BLaER1 treated with 17β-estradiol and CSF1 and Interleukin-3, amounts not matched to agents 10 nM and 100 nM (cell line): Measurements from ENCODE around the gene ACAD8.
"Not testable (repeated sequence)": the region's sequence is repeated elsewhere in the genome, so short reads cannot be mapped to it uniquely, and the experiment has no call there.

Experiments used
- H3K27ac ChIP-seq, 11 experiments: shearing (Covaris generic); formaldehyde crosslinking; 2 replicates each; pipeline ENCODE4 v1.8.1; 2022
- H3K27me3 ChIP-seq, 11 experiments: shearing (Covaris generic); formaldehyde crosslinking; 2 replicates each; pipeline ENCODE4 v1.8.1; 2022
- H3K36me3 ChIP-seq, 11 experiments: shearing (Covaris generic); formaldehyde crosslinking; 2 replicates each; pipeline ENCODE4 v1.8.1; 2022
- H3K4me1 ChIP-seq, 10 experiments: shearing (Covaris generic); formaldehyde crosslinking; 2 replicates each; pipeline ENCODE4 v1.8.1; 2022
- H3K4me2 ChIP-seq, 11 experiments: shearing (Covaris generic); formaldehyde crosslinking; 2 replicates each; pipeline ENCODE4 v1.8.1; 2022
- H3K4me3 ChIP-seq, 10 experiments: shearing (Covaris generic); formaldehyde crosslinking; 2 replicates each; pipeline ENCODE4 v1.8.1; 2022
- H3K9ac ChIP-seq, 11 experiments: shearing (Covaris generic); formaldehyde crosslinking; 2 replicates each; pipeline ENCODE4 v1.8.1; 2022
- H3K9me3 ChIP-seq, 11 experiments: shearing (Covaris generic); formaldehyde crosslinking; replicated peaks in 1 of 11; 2 replicates each; pipeline ENCODE4 v1.8.1; 2022
- H4K20me1 ChIP-seq, 11 experiments: shearing (Covaris generic); formaldehyde crosslinking; 2 replicates each; pipeline ENCODE4 v1.8.1; 2022
- Cebpa-rat ChIP-seq, 11 experiments: shearing (Covaris generic); IDR thresholded peaks; 2 replicates each; pipeline ENCODE4 v1.8.1; 2022

Gene ACAD8

GRCh38 chr11:134275534-134276395 lies 22.4 kb downstream of the ACAD8 start, which contains the start of gene GLB1L3:
Gene GLB1L3 (plus strand): TSS chr11:134276379. CDS start chr11:134276741, 362 bp downstream.
- Histone ChIP-seq H3K27ac (no peak within 1 kb of the TSS), H3K4me3 (peak within 1 kb of the TSS; percentile 53 to 69 (median 60)), H3K27me3 (peaks cover 84 to 96% (median 86%) of the 10 kb centered on the region in 11 experiments), H3K36me3 (0 out of 22 replicates have a peak, but pooled peaks cover 0 to 3% (median 0%) of the 10 kb centered on the region in 11 experiments), H3K9ac (peak within 1 kb of the TSS in 9 of 11 experiments; percentile 13 to 59 (median 48); a peak in 16 of 22 replicates), H3K4me1 (peaks cover 22 to 40% (median 28%) of the 10 kb centered on the region in 10 experiments; a peak in 19 of 20 replicates), H4K20me1 (peaks cover 0 to 45% (median 31%) of the 10 kb centered on the region in 11 experiments; a peak in 18 of 22 replicates), H3K9me3 (peaks cover 6 to 13% (median 7%) of the 10 kb centered on the region in 11 experiments; a peak in 19 of 22 replicates), H3K4me2 (peak within 1 kb of the TSS; percentile 89 to 98 (median 95))
- TF ChIP-seq Cebpa-rat (IDR thresholded peaks at IDR 0.05): no peak

- Histone ChIP-seq H4K20me1 (peaks cover 0 to 45% (median 31%) of the 10 kb centered on the region in 11 experiments; a peak in 18 of 22 replicates), H3K4me2 (peak overlapping the region; percentile 89 to 98 (median 95)), H3K9me3 (peaks cover 6 to 13% (median 7%) of the 10 kb centered on the region in 11 experiments; a peak in 19 of 22 replicates), H3K4me1 (peaks cover 22 to 39% (median 28%) of the 10 kb centered on the region in 10 experiments; a peak in 19 of 20 replicates), H3K27me3 (peaks cover 82 to 93% (median 83%) of the 10 kb centered on the region in 11 experiments), H3K4me3 (peak overlapping the region; percentile 53 to 69 (median 60)), H3K27ac (no peak overlapping the region), H3K36me3 (0 out of 22 replicates have a peak, but pooled peaks cover 0 to 3% (median 0%) of the 10 kb centered on the region in 11 experiments), H3K9ac (peak overlapping the region in 9 of 11 experiments; percentile 13 to 59 (median 48); a peak in 16 of 22 replicates)
- TF ChIP-seq Cebpa-rat (IDR thresholded peaks at IDR 0.05): no peak
Observed at GRCh38 chr11:134276396-134277182, 23.2 kb downstream of the ACAD8 start.

GRCh38 chr11:134277183-134278001 lies 24.0 kb downstream of the ACAD8 start:
- H3K4me3 ChIP-seq: peak overlapping the region; percentile 53 to 69 (median 60)
- peaks cover 6 to 13% (median 7%) of the 10 kb centered on the region in 11 experiments; a peak in 19 of 22 replicates for H3K9me3 ChIP-seq
- peaks cover 74 to 85% (median 75%) of the 10 kb centered on the region in 11 experiments for H3K27me3 ChIP-seq
- H3K36me3 ChIP-seq: 0 out of 22 replicates have a peak, but pooled peaks cover 0 to 3% (median 0%) of the 10 kb centered on the region in 11 experiments
- TF ChIP-seq Cebpa-rat (IDR thresholded peaks at IDR 0.05): no peak
- H4K20me1 ChIP-seq: peaks cover 0 to 45% (median 31%) of the 10 kb centered on the region in 11 experiments; a peak in 18 of 22 replicates
- peaks cover 22 to 39% (median 28%) of the 10 kb centered on the region in 10 experiments; a peak in 19 of 20 replicates for H3K4me1 ChIP-seq
- no peak overlapping the region for H3K27ac ChIP-seq
- H3K4me2 ChIP-seq: peak overlapping the region; percentile 89 to 98 (median 95)
- peak overlapping the region in 6 of 11 experiments; percentile 45 to 59 (median 48); a peak in 7 of 22 replicates for H3K9ac ChIP-seq

- no peak overlapping the region for H3K27ac ChIP-seq
- H3K36me3 ChIP-seq: 0 out of 22 replicates have a peak, but pooled peaks cover 0 to 3% (median 0%) of the 10 kb centered on the region in 11 experiments
- H3K4me3 ChIP-seq: no peak overlapping the region
- H4K20me1 ChIP-seq: peaks cover 0 to 37% (median 27%) of the 10 kb centered on the region in 11 experiments; a peak in 18 of 22 replicates
- peaks cover 6 to 13% (median 7%) of the 10 kb centered on the region in 11 experiments; a peak in 19 of 22 replicates for H3K9me3 ChIP-seq
- peak overlapping the region in 2 of 11 experiments; percentile 95 to 98; a peak in 3 of 22 replicates for H3K4me2 ChIP-seq
- no peak overlapping the region for H3K9ac ChIP-seq
- peaks cover 22 to 32% (median 28%) of the 10 kb centered on the region in 10 experiments; a peak in 19 of 20 replicates for H3K4me1 ChIP-seq
- no peak for TF ChIP-seq Cebpa-rat (IDR thresholded peaks at IDR 0.05)
- H3K27me3 ChIP-seq: peaks cover 64 to 75% (median 66%) of the 10 kb centered on the region in 11 experiments
Observed at GRCh38 chr11:134278356-134278755, 25.0 kb downstream of the ACAD8 start.

GRCh38 chr11:134281635-134282034 lies 28.3 kb downstream of the ACAD8 start:
- not testable (repeated sequence) for H3K4me3 ChIP-seq, H3K9ac ChIP-seq, H3K4me2 ChIP-seq, H3K36me3 ChIP-seq, H3K27ac ChIP-seq
- Histone ChIP-seq H4K20me1 (peaks cover 0 to 20% (median 13%) of the 10 kb centered on the region in 11 experiments; a peak in 18 of 22 replicates), H3K9me3 (peaks cover 6 to 13% (median 7%) of the 10 kb centered on the region in 11 experiments; a peak in 19 of 22 replicates), H3K27me3 (peaks cover 31 to 42% (median 33%) of the 10 kb centered on the region in 11 experiments), H3K4me1 (peaks cover 8 to 16% (median 14%) of the 10 kb centered on the region in 10 experiments; a peak in 19 of 20 replicates)

- Histone ChIP-seq H3K9ac (no peak overlapping the region), H3K36me3 (0 out of 22 replicates have a peak, but pooled peaks cover 0 to 3% (median 0%) of the 10 kb centered on the region in 11 experiments)
- no peak for TF ChIP-seq Cebpa-rat (IDR thresholded peaks at IDR 0.05)
Observed at GRCh38 chr11:134282121-134283045, 29.0 kb downstream of the ACAD8 start.

More at GRCh38 chr11:134282121-134283045, 29.0 kb downstream of the ACAD8 start:
- Histone ChIP-seq H3K27ac (no peak overlapping the region), H3K4me1 (peaks cover under 1 to 9% (median 6%) of the 10 kb centered on the region in 10 experiments; a peak in 17 of 20 replicates), H4K20me1 (peaks cover 0 to 13% (median 6%) of the 10 kb centered on the region in 11 experiments; a peak in 11 of 22 replicates), H3K27me3 (peaks cover 24 to 35% (median 25%) of the 10 kb centered on the region in 11 experiments), H3K4me2 (no peak overlapping the region), H3K4me3 (no peak overlapping the region), H3K9me3 (peaks cover 6 to 13% (median 7%) of the 10 kb centered on the region in 11 experiments; a peak in 19 of 22 replicates)
